Dedifferentiated amniotic fluid mesenchymal stem cell (primary cell): ENCODE data around the gene WWOX.

Source experiments
- DNase-seq: peaks from one replicate; pipeline ENCODE4 v3.0.0-alpha.2; 2016; ENCODE audit errors: extremely low spot score

WWOX gene

DNA sequence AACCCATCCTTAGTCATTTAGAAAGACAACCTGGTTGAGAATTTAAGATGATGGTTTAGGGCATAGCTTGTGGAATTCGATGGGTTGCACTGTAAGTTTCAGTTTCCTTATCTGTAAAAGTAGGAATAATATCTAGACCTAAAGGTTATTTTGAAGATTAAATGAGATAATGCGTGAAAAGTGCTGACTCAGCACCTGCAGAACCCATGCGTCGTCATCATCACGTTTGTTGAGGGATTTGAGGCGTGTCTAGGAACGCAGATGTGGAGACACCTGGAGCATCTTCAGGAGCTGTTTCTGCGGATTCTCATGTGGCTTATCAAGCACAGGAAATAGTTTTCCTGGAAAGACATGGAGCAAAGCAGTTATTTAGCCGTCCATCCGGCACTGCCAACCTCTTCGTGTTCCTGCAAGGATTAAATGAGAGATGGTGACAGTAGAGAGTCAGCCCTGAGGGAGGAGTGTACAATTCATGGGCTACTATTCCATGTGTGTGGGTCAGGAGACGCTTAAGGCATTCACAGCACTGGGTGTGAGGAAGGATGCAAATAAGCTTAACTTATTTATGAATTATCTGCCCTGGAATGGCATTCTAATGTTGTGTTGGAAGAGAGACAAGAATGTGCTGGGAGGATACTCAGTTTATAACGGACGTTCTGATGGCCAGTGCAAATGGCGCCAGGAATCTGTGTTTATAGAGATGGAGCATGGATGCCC lies 965.0 kb downstream of the WWOX start:
- no peak for DNase-seq

DNA sequence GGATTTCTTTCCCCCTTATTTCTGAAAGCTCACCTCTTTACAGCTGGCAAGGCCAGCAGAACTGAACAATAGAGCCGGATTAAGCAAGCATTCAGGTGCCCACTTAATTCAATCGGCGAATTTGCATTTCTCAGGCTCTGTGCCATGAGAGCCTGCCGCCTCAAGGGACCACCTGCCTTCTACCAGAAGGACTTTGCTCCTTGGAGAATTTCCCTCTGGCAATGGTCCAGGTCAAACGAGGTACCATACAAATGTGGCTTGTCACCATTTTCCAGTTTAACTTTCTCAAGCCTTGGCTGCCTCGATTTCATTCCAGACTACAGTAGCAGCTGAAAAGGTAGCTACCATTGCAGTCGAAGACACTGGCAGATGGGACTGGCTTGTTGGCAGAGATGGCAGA lies 967.1 kb downstream of the WWOX start:
- DNase-seq, result no peak

DNA sequence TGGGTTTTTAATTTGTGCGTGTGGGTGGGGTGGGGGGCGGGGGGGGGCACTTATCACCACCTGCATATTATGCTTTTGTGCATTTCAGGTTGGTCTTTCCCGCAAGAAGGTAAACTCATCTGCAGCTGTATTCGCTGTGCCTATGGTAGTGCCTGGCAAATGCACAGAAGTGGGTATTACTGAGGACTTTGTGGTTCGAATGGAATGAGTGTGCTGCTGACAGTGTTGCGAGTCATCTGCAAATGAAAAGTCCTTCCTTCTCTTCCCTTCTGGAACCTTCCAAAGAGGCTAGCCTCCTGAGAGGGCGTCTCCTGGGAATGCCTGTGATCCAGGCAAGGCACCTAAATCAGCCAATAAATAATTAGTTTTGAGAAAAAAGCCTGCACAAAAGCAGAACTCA lies 968.1 kb downstream of the WWOX start:
- no peak for DNase-seq

DNA sequence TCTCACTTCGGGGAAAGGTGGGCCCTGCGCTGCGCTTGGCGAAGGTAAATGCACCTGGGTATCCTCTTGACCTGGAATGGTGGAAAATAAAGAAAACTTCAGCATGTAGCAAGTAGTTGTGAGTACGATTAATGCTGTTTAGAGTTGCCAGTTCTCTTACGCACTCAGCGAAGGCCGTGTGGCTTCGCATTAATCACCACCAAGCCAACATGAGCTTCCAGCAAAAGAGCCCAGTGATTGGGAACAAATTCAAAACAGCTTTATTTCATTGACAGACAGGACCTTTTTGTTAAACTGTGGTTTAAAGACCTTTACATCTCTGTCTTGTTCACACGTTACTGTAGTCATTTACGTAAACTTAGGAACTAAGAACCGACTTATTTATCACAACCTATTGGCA lies 969.7 kb downstream of the WWOX start:
- no peak for DNase-seq

DNA sequence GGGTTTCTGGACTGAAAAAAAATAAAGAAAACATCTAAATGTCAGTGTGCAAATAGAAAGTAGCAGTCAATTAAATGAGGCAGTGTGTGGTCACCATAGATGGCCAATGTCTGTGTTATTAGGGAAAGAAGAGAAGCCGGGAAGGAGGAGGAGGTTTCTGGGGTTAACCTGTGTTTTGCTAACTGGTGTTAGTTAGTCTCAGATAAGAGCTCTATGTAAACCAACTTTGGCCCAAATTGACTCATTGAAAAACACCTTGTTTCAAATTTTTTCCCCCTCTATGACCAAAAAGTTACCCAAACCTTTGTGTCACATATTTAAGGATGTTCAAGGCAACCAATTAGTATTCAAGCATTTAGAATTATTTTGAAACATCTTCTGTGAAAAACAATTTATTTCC lies 970.2 kb downstream of the WWOX start:
- no peak for DNase-seq

DNA sequence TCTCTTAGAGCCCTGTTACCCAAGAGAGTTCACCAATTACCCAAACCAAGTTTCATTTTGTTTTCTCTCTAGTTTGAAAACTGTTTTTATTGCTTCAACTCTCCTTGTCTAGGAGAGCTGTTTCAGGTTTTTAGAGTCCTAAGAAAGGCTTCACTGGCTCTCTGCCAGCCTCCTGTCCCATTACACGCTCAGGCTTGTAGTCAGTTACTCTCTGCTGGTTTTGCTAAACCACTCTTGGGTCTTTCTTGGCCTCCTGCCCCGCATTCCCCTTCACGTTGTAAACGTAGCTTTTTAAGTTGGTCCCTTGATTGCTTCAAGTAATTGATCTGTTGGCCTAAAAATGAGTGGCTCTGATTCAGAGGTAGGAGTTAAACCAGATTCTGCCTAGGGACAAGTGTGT lies 972.0 kb downstream of the WWOX start:
- DNase-seq, result no peak

DNA sequence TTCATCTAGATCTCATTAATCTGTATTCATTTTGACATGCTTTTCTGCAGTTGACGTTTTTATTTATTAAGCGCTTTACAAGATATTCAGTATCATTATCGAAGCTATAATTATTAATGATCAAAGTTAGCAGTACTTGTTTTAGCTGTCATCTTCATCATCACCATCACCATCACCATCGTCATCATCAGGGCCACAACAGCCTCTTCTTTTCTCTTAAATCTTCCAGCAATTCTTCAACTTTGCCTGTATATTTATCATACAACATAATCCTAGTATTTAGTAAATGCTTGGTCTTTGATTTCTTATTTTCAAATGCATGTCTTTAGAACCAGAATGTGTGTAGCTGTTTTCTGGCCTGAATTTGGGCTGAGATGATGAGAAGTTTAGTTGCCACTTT lies 973.1 kb downstream of the WWOX start:
- no peak for DNase-seq

DNA sequence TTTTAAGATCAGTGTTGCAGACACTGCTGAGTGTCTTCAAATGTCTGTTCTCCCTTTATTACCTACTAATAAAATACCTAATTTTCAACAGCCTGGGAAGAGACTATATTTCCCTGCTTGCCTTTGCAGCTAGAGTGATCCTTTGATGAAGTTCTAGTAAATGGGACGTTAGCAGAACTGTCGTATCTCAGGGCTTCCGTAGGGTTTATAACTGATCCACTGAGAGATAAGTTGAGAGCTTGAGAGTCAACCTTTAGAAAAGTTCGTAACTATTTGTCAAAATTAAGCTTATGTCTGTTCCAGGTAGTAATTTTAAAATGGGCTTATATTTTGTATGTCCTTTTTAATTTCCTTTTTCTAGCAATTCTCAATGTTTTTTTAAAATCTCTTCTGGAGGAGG lies 974.1 kb downstream of the WWOX start:
- DNase-seq, result no peak

DNA sequence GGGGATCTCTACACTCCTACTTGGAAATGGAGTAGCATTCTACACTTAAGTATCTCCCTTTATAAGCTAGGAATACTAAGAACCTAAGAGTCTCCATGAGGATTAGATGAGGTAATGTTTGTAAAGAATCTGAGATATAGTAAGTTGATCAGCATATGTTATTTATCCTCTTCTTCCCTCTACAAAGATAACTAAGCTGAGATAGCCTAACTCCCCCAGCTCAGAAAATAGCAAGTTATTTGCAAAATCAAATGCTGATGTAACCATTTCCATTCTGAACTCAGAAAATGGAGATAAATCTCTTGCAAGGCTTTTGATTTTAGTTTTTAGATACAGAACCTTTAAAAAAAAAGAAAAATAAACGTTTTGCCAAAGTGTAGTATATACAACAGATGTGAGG lies 975.1 kb downstream of the WWOX start:
- DNase-seq, result no peak

DNA sequence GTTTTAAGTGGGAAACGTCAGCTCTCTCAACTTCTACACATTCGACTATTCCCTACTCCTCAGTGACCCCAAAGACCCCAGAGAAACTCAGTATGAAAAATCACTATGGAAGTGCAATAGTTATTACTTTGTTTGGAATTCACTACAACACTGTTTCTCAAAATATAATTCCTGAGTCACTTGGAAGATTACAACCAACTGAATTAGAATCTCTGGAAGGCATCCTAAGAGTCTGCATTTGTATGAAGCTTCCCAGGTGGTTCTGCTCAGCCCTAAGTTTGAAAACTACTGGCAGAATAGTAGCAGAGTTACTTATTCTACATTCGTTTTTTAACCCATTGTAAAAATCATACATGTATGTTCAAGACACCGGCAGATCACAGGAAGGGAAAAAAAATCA lies 975.5 kb downstream of the WWOX start:
- no peak for DNase-seq

DNA sequence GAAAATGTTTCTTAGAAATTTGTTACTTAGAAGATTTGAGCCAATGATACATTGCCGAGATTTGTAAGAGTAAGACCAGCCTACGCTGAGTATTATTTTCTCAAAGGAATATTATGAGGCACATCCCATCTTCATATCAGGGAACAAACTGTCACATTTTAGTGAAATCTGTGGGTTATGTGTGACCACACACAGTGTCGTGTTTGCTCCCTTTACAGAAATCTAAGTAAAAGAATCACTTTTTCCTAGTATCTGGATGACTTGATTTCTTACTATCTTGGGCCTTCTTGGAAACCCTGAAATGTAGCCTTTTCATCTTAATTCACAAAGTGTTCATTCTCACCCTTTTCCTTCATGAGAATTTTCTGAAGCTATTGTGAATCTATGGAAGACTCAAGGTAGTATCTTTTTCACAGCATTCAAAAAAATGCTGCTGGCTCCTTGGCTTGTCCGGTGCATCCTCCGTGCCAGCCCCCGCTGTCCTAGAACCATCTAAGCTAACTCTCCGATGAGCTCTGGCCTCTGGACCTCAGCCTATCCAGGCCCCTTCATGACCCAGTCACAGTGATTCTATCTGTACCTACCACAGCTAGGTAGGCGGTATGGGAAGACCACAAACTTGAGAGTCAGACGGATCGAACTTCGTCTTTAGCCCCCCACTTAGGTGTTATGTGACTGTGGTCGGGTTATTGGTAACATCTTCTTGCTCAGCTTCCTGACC lies 976.8 kb downstream of the WWOX start:
- no peak for DNase-seq

DNA sequence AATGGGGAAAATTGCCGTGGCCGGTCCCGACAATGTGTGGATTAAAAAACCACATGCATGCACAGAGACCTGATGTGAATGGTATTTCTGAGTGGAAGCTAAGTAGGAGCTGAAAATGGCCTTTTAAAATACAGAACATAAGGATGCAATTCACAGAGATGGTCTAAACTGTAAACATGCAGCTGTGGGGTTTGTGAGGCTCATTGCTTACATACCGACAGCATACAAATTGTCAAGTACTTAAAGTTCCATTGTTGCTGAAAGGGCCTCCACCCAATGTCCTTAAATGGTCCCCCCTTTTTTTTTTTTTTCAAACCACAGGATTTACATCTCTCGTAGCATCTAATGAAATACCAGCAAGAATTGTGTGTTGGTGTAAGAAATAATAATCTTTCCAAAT lies 977.9 kb downstream of the WWOX start:
- no peak for DNase-seq

DNA sequence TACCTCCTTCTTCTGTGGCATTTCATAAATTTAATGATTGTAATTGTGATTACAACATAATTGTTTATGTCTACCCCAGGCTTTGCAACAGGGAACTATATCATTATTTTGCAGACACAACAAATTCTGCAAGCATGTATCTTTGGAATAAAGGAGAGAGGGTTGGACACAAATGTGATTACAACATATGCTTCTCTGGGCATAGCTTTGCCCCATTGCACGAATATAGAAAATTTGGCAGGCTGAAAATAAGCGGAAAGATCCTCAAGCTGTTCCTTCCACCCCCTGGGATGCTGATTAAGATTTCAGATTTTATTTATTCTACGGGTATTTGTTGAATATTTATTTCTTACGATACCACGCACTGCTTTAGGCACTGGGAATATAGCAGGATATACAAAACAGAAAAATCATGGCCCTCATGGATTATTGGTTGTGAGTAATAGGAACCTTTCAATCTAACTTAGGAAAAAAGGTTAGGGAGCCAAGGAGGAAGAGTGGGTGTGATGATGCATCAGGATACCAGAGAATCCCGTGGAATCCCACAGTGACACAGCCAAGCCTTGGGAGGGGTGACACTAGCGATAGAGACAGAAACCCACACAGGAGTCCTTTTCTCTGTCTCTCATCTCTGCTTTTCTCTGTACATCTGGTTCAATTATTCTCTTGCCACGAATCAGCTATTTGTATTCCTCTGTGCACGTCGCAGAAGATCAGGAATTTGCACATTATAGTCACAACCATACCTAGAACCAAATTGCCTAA lies 980.4 kb downstream of the WWOX start:
- DNase-seq, result no peak

DNA sequence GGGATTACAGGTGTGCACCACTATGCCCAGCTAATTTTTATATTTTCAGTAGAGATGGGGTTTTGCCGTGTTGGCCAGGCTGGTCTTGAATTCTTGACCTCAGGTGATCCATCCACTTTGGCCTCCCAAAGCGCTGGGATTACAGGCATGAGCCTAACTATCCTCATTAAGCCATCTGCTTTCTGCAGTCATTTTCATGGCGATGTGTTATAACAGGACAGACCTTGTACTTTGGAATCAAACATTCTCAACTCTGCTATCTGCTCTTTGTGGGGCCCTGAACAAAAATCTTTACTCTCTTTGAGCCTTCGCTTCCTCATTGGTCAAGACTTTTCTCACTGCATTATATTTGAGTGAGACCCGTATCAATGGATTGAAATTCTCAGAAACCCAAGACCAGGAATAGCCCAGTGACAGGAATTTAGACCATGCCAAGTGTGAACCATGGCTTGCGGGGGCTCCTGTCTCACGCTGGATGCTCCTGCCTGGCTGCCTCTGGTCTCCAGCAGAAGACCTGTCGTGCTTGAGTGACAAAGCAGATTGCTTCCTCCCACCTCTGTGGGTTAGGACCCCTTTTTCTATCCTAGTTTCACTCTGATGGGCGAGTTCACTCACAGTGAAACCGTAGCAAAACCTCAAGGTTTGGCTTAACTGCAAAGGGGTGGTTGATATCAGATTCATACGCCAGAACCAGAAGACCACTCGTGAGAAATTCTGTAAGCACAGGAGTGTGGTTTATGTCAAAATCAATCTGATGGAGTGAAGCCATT lies 982.0 kb downstream of the WWOX start:
- no peak for DNase-seq

DNA sequence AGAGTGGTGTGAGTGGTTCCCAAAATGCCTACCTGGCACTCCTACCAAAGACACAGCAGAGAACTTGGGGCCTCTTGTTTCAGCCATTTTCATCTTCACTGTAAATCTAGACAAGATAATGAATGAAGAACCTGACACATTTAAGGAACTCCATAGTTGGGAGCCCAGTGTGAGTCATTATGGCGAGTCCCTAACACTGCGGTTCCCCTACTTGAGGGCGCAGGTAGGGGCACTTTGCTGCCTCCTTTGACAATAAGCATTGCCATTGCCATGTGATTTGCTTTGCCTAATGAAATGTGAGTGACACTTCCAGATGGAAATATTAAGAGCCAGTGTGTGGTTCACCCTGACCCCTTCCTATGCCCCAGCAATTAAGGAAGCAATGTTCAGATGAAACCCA lies 983.5 kb downstream of the WWOX start:
- DNase-seq, result no peak

DNA sequence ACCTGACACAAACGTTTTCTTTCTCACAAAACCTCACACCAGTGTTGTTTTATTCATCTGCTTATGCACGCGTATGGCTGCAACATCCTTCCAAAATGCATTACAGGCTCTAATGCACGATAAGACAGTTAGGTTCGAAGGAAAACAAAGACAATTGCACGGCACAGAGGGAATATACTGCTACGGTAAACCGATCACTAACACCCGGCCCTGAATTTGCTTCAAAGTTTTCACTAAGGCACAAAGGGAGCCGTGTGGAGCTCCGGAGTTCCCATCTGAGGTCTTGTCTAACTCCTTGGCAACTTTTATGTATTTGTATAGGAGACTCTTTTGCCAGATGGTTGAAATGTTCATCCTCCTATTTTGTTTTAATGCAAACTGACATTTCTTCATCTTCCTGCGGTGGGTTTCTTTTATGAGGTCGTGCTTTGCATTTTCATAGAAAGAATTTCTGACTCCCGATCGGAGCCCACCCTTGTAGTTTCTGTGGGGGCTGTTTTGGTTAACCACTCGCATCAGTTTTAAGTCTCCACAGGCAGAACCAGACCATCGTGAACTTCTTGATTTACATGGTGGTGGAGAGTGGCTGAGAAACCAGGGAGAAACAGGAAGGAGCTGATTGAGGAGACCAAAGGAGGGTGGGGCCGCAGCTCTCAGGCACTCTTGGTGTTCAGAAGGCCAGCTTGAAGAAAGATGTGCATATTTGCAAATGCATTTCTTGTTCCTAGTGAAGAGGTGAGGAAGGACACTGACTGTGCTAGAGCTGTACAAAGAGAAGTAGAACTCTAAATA lies 984.2 kb downstream of the WWOX start:
- DNase-seq, result no peak

DNA sequence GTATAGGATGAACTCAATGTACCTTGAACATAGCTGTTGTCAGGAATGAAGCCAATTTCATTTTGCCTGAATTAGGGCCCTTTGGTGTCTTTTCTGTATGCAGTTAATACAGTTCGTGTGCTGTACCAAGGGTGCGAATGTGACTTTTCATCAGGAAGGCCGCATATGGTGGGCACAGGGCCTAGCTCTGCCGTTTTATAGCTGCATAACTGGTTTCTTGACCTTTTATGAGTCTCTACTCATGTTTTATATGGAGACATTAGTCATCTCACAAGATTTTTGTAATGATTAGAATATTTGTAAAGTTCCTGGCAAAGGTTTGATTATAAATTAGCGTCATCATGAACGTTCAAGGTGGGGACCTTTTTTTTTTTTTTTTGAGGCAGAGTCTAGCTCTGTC lies 989.5 kb downstream of the WWOX start:
- no peak for DNase-seq

DNA sequence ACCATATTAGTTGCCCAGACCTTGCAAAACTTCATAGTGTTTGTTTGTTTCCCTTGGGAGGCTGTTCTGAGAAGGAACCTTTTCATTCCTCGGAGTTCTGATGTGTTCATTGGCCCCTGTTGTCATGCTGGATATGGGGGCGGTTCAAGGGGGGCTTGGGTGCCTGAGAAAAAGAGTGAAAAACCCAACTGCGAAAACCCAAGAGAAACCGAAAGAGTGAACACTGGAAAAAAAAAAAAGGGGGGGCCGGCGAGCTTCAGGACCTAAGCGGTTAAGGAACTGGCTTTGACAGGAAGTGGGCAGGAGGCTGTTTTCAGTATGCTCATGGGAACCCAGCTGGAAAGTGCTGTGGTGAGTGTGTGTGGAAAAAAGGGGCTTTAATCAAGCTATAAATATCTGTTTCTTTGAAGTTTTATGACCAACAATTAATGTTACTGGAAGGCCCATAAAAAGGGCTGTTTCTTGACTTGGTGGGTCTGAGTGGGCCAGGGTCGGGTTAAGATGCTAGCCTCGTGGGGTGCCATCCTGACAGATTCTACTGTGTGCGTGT lies 990.4 kb downstream of the WWOX start:
- no peak for DNase-seq

DNA sequence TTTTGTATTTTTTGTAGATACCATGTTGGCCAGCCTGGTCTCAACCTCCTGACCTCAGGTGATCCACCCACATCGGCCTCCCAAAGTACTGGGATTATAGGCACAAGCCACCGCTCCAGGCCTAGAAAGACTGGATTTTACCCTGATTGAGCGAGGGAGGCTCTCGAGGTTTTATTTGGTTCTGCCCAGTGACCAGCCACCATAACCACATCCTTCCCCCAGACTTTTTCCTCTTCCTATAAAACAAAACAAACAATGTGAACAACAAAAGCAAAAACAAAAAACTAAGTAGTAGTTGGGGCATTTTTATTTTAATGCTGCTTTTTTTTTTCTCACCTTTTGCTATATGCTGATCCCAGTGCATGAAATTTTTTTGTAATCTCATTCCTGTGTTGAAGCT lies 991.5 kb downstream of the WWOX start:
- DNase-seq, result no peak

DNA sequence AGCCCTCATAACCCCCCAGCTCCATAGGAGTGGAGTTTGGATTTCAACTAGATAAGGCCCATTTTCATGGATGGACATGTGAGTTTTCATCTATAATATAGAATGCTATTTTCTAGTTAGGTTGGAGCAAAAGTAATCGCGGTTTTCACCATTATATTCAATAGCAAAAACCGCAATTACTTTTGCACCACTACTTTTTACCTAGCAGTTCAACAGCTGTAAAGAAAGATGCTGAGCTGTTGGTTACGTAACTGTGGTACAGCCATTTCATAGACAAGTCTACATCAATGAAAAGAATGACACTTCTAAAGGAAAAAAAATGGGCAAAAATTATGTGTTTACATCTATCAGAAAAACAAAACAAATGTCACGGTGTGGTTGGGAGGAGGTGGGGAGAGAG lies 993.4 kb downstream of the WWOX start:
- no peak for DNase-seq

DNA sequence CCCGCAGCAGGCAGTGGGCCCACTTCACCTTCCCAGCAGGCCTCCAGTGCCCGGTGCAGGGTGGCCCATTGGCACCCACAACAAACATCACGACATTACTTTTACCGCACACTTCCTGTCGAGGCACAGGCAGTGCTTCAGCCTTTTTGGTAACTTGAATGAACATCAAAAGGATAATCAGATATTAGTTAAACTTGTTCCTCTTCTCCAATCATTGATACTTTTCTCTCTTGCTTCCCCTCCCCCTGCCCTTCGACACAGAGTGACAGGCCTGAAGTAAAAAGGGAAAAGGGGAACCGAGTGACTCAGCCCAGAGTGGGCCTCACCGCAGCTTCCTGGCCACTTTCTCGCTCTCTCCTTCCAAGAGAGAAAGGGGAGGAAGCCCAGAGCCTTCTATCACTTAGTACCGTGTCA lies 994.1 kb downstream of the WWOX start:
- no peak for DNase-seq
